Upper lobe of left lung (tissue), 6 donors: ENCODE results near the gene ASTE1. TPM values are rescaled to one million over a fixed set of nuclear protein-coding genes. Genes with fewer than 3 reads are reported as not detected.

Experiments
- ATAC-seq, 2 donors: fragments of 200-7000 bp; cut with Tn5 transposase; one replicate each; pipeline ENCODE4 v1.9.1; 2022; ENCODE audit warnings: mild to moderate bottlenecking in 2 of 2, moderate library complexity in 2 of 2; ENCODE audit not compliant: low FRiP score in 2 of 2
- DNase-seq, 2 donors: peaks; one replicate each; pipeline ENCODE4 v3.0.0-alpha.2; 2019 to 2020
- H3K27ac ChIP-seq, 4 donors: fragments of 200-600 bp; sonication (generic); one replicate each; pipeline ENCODE4 v1.5.1; 2016 to 2019
- H3K27me3 ChIP-seq, 4 donors: fragments of 200-600 bp; sonication (generic); one replicate each; pipeline ENCODE4 v1.5.1; 2017 to 2019
- H3K36me3 ChIP-seq, 4 donors: fragments of 200-600 bp; sonication (generic); one replicate each; pipeline ENCODE4 v1.5.1; 2016 to 2019
- H3K4me1 ChIP-seq, 4 donors: fragments of 200-600 bp; sonication (generic); one replicate each; pipeline ENCODE4 v1.5.1; 2018 to 2019
- H3K4me3 ChIP-seq, 4 donors: fragments of 200-600 bp; sonication (generic); one replicate each; pipeline ENCODE4 v1.5.1; 2017 to 2019; ENCODE audit warnings: mild to moderate bottlenecking in 2 of 4, moderate library complexity in 1 of 4
- H3K9me3 ChIP-seq, 4 donors: fragments of 200-600 bp; sonication (generic); one replicate each; pipeline ENCODE4 v1.5.1; 2018 to 2019
- EP300 ChIP-seq, 4 donors: sonication (generic); formaldehyde crosslinking; IDR thresholded peaks; one replicate each; pipeline ENCODE4 v1.5.1; 2017; ENCODE audit warnings: antibody characterized with exemption in 4 of 4, control low read depth in 2 of 4
- POLR2A ChIP-seq, 4 donors: fragments of 450-650 bp; IDR thresholded peaks; one replicate each; pipeline ENCODE4 v1.5.1; 2016 to 2017; ENCODE audit warnings: antibody characterized with exemption in 4 of 4, mild to moderate bottlenecking in 2 of 4
- POLR2AphosphoS5 ChIP-seq, 2 donors: sonication (generic); formaldehyde crosslinking; IDR thresholded peaks; one replicate each; pipeline ENCODE4 v1.5.1; 2017; ENCODE audit warnings: antibody characterized with exemption in 2 of 2
- WGBS, 2 donors: methylation state at CpG; one replicate each; pipeline ENCODE4 v1.1.5; 2017 to 2018; 5-methylcytosine and 5-hydroxymethylcytosine counted together
- total RNA-seq, 6 donors: library from RNA; depleted of rRNA in 4 of 6; stranded (reverse); fragments of >200 nt in 4 of 6; gene quantifications; one replicate each; pipeline versions ENCODE4 v1.1.0 to v1.2.1, GENCODE V29; 2016 to 2021
- TF ChIP-seq, protein P1 (sequence below), 6 experiments: fragments of 450-650 bp in 4 of 6; fragments of 200-600 bp in 2 of 6; sonication (generic) in 2 of 6; IDR thresholded peaks; one replicate each; pipeline ENCODE4 v1.5.1; 2016 to 2019; ENCODE audit warnings: antibody characterized with exemption in 6 of 6
- donor health status: DM: no; HTN: no; CAD: no; lungs with moderate emphysema.
- donor health status: DM: no; HTN: yes; CAD: no; lungs with severe emphysema.

The ASTE1 gene
- total RNA-seq, 6 donors from 2014 or later = 0.67 to 6.8 (median 6.2) TPM

- H3K36me3 ChIP-seq = peaks cover 2 to 71% (median 16%) of the 10 kb centered on the region in 4 donors
- H3K4me3 ChIP-seq = no peak overlapping the region
- no peaks in the 10 kb centered on the region for H3K4me1 ChIP-seq
- H3K9me3 ChIP-seq = no peaks in the 10 kb centered on the region
- DNase-seq (no peak), ATAC-seq (no peak)
- 89 to 93% methylated on average over 1 of the region's 1 CpG for WGBS, 2 donors
- no peak overlapping the region for H3K27ac ChIP-seq
- no peaks in the 10 kb centered on the region for H3K27me3 ChIP-seq
- no peak for TF ChIP-seq EP300 (IDR thresholded peaks at IDR 0.05)
- TF ChIP-seq, protein P1, sequence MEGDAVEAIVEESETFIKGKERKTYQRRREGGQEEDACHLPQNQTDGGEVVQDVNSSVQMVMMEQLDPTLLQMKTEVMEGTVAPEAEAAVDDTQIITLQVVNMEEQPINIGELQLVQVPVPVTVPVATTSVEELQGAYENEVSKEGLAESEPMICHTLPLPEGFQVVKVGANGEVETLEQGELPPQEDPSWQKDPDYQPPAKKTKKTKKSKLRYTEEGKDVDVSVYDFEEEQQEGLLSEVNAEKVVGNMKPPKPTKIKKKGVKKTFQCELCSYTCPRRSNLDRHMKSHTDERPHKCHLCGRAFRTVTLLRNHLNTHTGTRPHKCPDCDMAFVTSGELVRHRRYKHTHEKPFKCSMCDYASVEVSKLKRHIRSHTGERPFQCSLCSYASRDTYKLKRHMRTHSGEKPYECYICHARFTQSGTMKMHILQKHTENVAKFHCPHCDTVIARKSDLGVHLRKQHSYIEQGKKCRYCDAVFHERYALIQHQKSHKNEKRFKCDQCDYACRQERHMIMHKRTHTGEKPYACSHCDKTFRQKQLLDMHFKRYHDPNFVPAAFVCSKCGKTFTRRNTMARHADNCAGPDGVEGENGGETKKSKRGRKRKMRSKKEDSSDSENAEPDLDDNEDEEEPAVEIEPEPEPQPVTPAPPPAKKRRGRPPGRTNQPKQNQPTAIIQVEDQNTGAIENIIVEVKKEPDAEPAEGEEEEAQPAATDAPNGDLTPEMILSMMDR (IDR thresholded peaks at IDR 0.05) = no peak
- no peak for TF ChIP-seq POLR2A (IDR thresholded peaks at IDR 0.05)
- no peak for TF ChIP-seq POLR2AphosphoS5 (IDR thresholded peaks at IDR 0.05)
Measured at GRCh38 chr3:131009698-131010097, 16.9 kb downstream of the ASTE1 start.

DNA sequence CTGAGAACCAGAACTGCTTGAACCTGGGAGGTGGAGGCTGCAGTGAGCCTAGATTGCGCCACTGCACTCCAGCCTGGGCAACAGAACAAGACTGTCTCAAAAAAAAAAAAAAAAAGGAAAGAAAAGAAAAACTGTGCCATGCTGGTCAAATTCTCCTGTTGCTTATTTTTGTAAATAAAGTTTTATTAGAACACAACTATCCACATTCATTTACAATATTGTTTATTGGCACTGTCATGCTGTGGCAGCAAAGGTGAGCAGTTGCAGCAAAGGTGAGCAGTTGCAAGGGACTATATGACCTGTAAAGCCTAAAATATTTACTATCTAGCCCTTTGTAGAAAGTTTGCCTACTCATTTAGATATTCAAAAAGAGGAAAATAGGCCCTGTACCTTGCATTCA lies 18.3 kb downstream of the ASTE1 start:
- Histone ChIP-seq H3K36me3 (peaks cover 2 to 61% (median 10%) of the 10 kb centered on the region in 4 donors), H3K4me3 (no peak overlapping the region), H3K27ac (no peak overlapping the region), H3K9me3 (no peaks in the 10 kb centered on the region), H3K27me3 (no peaks in the 10 kb centered on the region), H3K4me1 (peaks cover 0 to 3% (median 0%) of the 10 kb centered on the region in 4 donors)
- ATAC-seq (no peak), DNase-seq (no peak)
- TF ChIP-seq EP300 (IDR thresholded peaks at IDR 0.05) (no peak), POLR2AphosphoS5 (IDR thresholded peaks at IDR 0.05) (no peak), POLR2A (IDR thresholded peaks at IDR 0.05) (no peak)
- TF ChIP-seq, protein P1 (IDR thresholded peaks at IDR 0.05) = no peak
- 100% methylated on average over 1 of the region's 1 CpG for WGBS, 2 donors

DNA sequence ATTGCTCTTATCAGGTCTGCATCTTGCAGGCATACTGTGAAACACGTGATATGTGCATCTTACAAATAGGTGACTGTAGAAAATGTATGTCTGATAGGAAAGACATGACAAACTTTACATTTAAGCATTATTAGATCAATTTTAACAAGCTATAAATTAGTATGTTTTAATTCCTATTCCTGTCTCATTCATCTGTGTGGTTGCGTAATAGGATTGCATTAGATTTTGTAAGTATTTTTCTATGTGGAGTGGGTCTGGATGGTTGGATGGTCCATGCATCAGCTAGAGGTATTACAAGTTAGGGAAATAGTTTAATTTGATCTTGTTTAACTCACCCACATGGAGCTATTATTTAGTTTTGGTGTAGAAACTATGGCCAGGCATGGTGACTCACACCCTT lies 18.8 kb downstream of the ASTE1 start:
- no peak for TF ChIP-seq POLR2AphosphoS5 (IDR thresholded peaks at IDR 0.05)
- TF ChIP-seq, protein P1 (IDR thresholded peaks at IDR 0.05) = no peak
- no peak for TF ChIP-seq POLR2A (IDR thresholded peaks at IDR 0.05)
- TF ChIP-seq EP300 (IDR thresholded peaks at IDR 0.05) = no peak
- Histone ChIP-seq H3K4me1 (peaks cover 0 to 6% (median 0%) of the 10 kb centered on the region in 4 donors), H3K4me3 (no peak overlapping the region), H3K36me3 (peaks cover 2 to 59% (median 8%) of the 10 kb centered on the region in 4 donors), H3K9me3 (no peaks in the 10 kb centered on the region), H3K27me3 (no peaks in the 10 kb centered on the region), H3K27ac (no peak overlapping the region)
- ATAC-seq (no peak), DNase-seq (no peak)
- 98% methylated on average over 2 of the region's 2 CpGs for WGBS, 2 donors

DNA sequence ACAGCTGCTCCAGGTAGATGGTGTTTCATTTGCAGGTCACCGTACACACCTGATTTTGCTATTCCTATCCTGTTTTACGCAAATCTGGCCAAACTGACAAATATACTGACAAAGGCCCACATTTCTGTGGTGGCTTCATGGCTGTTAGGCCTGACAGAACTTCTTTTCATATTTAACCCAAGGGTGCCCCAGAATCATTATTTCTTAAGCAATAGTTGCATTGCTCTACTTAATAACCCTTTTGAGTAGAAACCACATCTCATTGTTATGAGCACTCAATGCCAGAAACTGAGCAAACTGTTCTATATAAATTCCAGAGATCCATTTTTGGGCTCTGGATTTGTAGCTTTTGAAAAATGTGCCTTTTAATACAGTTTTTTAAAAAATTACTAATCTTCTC lies 19.4 kb downstream of the ASTE1 start:
- WGBS, 2 donors = 96 to 100% methylated on average over 2 of the region's 2 CpGs

More for the DNA sequence above, 19.4 kb downstream of the ASTE1 start:
- H3K9me3 ChIP-seq = no peaks in the 10 kb centered on the region
- H3K36me3 ChIP-seq = peaks cover 2 to 59% (median 6%) of the 10 kb centered on the region in 4 donors
- no peak overlapping the region for H3K4me3 ChIP-seq
- H3K27me3 ChIP-seq = no peaks in the 10 kb centered on the region
- no peak overlapping the region for H3K27ac ChIP-seq
- ATAC-seq = no peak
- DNase-seq = no peak
- H3K4me1 ChIP-seq = peaks cover 0 to 6% (median 0%) of the 10 kb centered on the region in 4 donors
- no peak for TF ChIP-seq POLR2A (IDR thresholded peaks at IDR 0.05)
- no peak for TF ChIP-seq EP300 (IDR thresholded peaks at IDR 0.05)
- TF ChIP-seq, protein P1 (IDR thresholded peaks at IDR 0.05) = no peak
- TF ChIP-seq POLR2AphosphoS5 (IDR thresholded peaks at IDR 0.05) = no peak
